BE2C (cell line): ENCODE measurements around the gene IDE.

Experiments used
- DNase-seq: peaks from one replicate; pipeline ENCODE4 v3.0.0-alpha.2; 2020
- H3K27me3 ChIP-seq: fragments of 250-450 bp; sonication (Bioruptor Pico); 2 replicates; pipeline ENCODE4 v1.5.1; 2020; ENCODE audit warnings: mild to moderate bottlenecking
- H3K36me3 ChIP-seq: fragments of 250-450 bp; sonication (Bioruptor Pico); 2 replicates; pipeline ENCODE4 v1.5.1; 2020; ENCODE audit warnings: mild to moderate bottlenecking
- H3K4me1 ChIP-seq: fragments of 250-450 bp; sonication (Bioruptor Pico); 2 replicates; pipeline ENCODE4 v1.5.1; 2020
- H3K4me3 ChIP-seq: 2 replicates; pipeline ENCODE4 v1.5.1; 2011; ENCODE audit warnings: low read depth, low read length
- H3K9me3 ChIP-seq: fragments of 250-450 bp; sonication (Bioruptor Pico); 2 replicates; pipeline ENCODE4 v1.5.1; 2020
- CTCF ChIP-seq: IDR thresholded peaks from 2 replicates; pipeline ENCODE4 v1.5.1; 2012; ENCODE audit warnings: mild to moderate bottlenecking, low read depth, low read length

Gene IDE

GRCh38 chr10:92490387-92490786 is 83.5 kb downstream of the IDE start:
- Histone ChIP-seq H3K9me3 (no peaks in the 10 kb centered on the region), H3K4me1 (peaks cover 6% of the 10 kb centered on the region), H3K4me3 (no peak overlapping the region), H3K36me3 (peaks cover 43% of the 10 kb centered on the region), H3K27me3 (no peaks in the 10 kb centered on the region)
- no peak for DNase-seq
- no peak for TF ChIP-seq CTCF

GRCh38 chr10:92486637-92487036 is 87.3 kb downstream of the IDE start:
- no peaks in the 10 kb centered on the region for H3K9me3 ChIP-seq
- H3K4me1 ChIP-seq = no peaks in the 10 kb centered on the region
- no peaks in the 10 kb centered on the region for H3K27me3 ChIP-seq
- peaks cover 42% of the 10 kb centered on the region for H3K36me3 ChIP-seq
- DNase-seq = no peak
- H3K4me3 ChIP-seq = no peak overlapping the region
- TF ChIP-seq CTCF = no peak

GRCh38 chr10:92483539-92483938 is 90.4 kb downstream of the IDE start:
- H3K4me1 ChIP-seq = no peaks in the 10 kb centered on the region
- H3K4me3 ChIP-seq = no peak overlapping the region
- H3K9me3 ChIP-seq = no peaks in the 10 kb centered on the region
- H3K27me3 ChIP-seq = no peaks in the 10 kb centered on the region
- DNase-seq = no peak
- no peak for TF ChIP-seq CTCF
- peaks cover 35% of the 10 kb centered on the region for H3K36me3 ChIP-seq

- Histone ChIP-seq H3K27me3 (no peaks in the 10 kb centered on the region), H3K4me1 (no peaks in the 10 kb centered on the region), H3K9me3 (no peaks in the 10 kb centered on the region), H3K4me3 (no peak overlapping the region), H3K36me3 (peaks cover 12% of the 10 kb centered on the region)
- no peak for DNase-seq
- no peak for TF ChIP-seq CTCF
These were observed 93.5 kb downstream of the IDE start for GRCh38 chr10:92480413-92480812.

- peaks cover 15% of the 10 kb centered on the region for H3K36me3 ChIP-seq
- no peak for TF ChIP-seq CTCF
- H3K9me3 ChIP-seq = no peaks in the 10 kb centered on the region
- no peaks in the 10 kb centered on the region for H3K4me1 ChIP-seq
- H3K4me3 ChIP-seq = no peak overlapping the region
- no peak for DNase-seq
- H3K27me3 ChIP-seq = no peaks in the 10 kb centered on the region
These were observed 94.3 kb downstream of the IDE start for GRCh38 chr10:92479547-92479946.

GRCh38 chr10:92478536-92478935 is 95.4 kb downstream of the IDE start:
- no peaks in the 10 kb centered on the region for H3K4me1 ChIP-seq
- peaks cover 13% of the 10 kb centered on the region for H3K36me3 ChIP-seq
- H3K4me3 ChIP-seq = no peak overlapping the region
- DNase-seq = no peak
- TF ChIP-seq CTCF = no peak
- H3K27me3 ChIP-seq = no peaks in the 10 kb centered on the region
- no peaks in the 10 kb centered on the region for H3K9me3 ChIP-seq
